ENCODE measurements around the gene ANO4.

ANO4 gene

DNA sequence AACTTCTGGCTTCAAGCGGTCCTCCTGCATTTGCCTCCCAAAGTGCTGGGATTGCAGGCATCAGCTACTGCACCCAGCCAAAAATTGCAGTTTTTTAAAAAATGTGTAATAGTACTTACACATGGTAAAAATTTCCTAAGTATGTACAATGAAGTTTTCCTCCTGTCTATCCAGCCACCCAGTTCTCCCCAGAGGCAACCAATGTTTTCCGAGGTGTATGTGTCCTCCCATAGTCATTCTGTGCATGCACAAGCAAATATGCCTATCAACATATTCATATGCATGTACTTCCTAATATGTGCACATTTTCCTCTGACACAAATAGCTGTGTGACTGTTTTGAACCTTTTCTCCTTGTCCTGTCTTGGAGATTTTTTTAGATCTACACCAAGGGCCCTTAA, 220.5 kb downstream of the ANO4 start:
- no peak for DNase-seq
- Histone ChIP-seq H3K9me3 (ENCODE audit: control insufficient read depth, low read length) (no peaks in the 10 kb centered on the region), H3K27me3 (replicated peaks; ENCODE audit: control insufficient read depth, insufficient read depth, low read length, poor library complexity, severe bottlenecking) (no peaks in the 10 kb centered on the region), H3K4me3 (ENCODE audit: insufficient read depth, low read depth, low read length, poor library complexity, severe bottlenecking) (no peak overlapping the region), H3K27ac (ENCODE audit: insufficient read depth, low read length, poor library complexity, severe bottlenecking) (no peak overlapping the region), H3K4me1 (ENCODE audit: control insufficient read depth, insufficient read depth, low read length, poor library complexity, severe bottlenecking) (no peaks in the 10 kb centered on the region), H3K36me3 (ENCODE audit: control insufficient read depth, insufficient read depth, low read length) (no peaks in the 10 kb centered on the region)

DNA sequence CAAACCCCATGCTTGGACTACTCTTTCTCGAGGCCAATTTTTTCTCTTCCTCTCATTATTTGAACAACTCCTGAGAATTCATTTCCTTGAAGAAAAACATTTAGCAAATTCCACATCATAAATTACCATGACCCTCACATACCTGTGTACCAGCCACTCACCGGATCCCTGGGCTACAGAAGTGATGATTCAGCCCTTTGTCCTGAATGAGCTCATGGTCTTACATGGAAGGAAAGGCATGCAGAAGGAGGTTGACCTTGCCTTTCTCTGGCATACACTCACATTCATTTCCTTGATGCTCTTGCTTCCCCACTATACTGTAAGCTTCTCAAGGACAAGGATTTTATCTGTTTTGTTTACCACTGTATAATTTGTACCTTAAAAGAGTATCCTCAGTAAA, 224.0 kb downstream of the ANO4 start:
- no peaks in the 10 kb centered on the region for H3K9me3 ChIP-seq (ENCODE audit: control insufficient read depth, low read length)
- DNase-seq = no peak
- H3K4me3 ChIP-seq (ENCODE audit: insufficient read depth, low read depth, low read length, poor library complexity, severe bottlenecking) = no peak overlapping the region
- no peak overlapping the region for H3K27ac ChIP-seq (ENCODE audit: insufficient read depth, low read length, poor library complexity, severe bottlenecking)
- H3K36me3 ChIP-seq (ENCODE audit: control insufficient read depth, insufficient read depth, low read length) = no peaks in the 10 kb centered on the region
- no peaks in the 10 kb centered on the region for H3K27me3 ChIP-seq (replicated peaks; ENCODE audit: control insufficient read depth, insufficient read depth, low read length, poor library complexity, severe bottlenecking)
- no peaks in the 10 kb centered on the region for H3K4me1 ChIP-seq (ENCODE audit: control insufficient read depth, insufficient read depth, low read length, poor library complexity, severe bottlenecking)

DNA sequence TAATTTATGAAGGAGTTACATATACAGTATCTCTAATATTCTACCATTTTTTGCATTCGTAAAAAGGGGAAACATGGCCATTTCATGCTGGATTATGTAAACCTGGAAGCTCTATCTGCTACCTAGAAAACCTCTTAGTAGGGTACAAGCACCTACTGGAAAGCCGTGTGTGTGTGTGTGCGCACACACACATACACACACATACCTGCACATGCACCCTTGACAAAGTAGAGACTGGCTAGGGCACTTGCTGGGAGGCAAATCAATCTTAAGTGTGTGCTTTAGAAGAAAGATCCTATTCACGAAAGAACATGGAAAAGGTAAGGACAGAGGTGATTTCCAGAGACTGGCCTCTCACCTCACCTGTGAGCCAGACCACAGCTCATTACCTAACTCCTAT, 224.6 kb downstream of the ANO4 start:
- DNase-seq = no peak
- Histone ChIP-seq H3K36me3 (ENCODE audit: control insufficient read depth, insufficient read depth, low read length) (no peaks in the 10 kb centered on the region), H3K4me1 (ENCODE audit: control insufficient read depth, insufficient read depth, low read length, poor library complexity, severe bottlenecking) (no peaks in the 10 kb centered on the region), H3K27me3 (replicated peaks; ENCODE audit: control insufficient read depth, insufficient read depth, low read length, poor library complexity, severe bottlenecking) (no peaks in the 10 kb centered on the region), H3K9me3 (ENCODE audit: control insufficient read depth, low read length) (no peaks in the 10 kb centered on the region), H3K27ac (ENCODE audit: insufficient read depth, low read length, poor library complexity, severe bottlenecking) (no peak overlapping the region), H3K4me3 (ENCODE audit: insufficient read depth, low read depth, low read length, poor library complexity, severe bottlenecking) (no peak overlapping the region)

DNA sequence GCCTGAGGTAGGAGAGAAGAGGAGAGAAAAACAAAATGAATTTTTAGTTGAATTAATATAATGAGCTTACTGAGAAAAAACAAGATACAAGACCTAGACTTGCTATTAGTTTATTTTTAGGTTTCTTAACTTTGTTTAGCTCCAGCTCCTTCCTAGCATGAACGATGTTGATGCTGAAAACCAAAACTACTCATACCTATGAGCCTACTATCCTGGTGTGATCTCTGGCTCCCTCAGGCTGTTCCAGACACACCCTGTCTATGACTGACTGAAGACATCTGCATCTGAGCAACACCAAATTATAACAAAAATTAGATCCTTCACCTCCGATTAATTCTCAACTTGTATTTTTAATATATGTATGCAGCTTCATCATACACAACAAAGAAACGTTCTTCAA, 225.1 kb downstream of the ANO4 start:
- Histone ChIP-seq H3K4me3 (ENCODE audit: insufficient read depth, low read depth, low read length, poor library complexity, severe bottlenecking) (no peak overlapping the region), H3K36me3 (ENCODE audit: control insufficient read depth, insufficient read depth, low read length) (no peaks in the 10 kb centered on the region), H3K4me1 (ENCODE audit: control insufficient read depth, insufficient read depth, low read length, poor library complexity, severe bottlenecking) (no peaks in the 10 kb centered on the region), H3K9me3 (ENCODE audit: control insufficient read depth, low read length) (no peaks in the 10 kb centered on the region), H3K27ac (ENCODE audit: insufficient read depth, low read length, poor library complexity, severe bottlenecking) (no peak overlapping the region), H3K27me3 (replicated peaks; ENCODE audit: control insufficient read depth, insufficient read depth, low read length, poor library complexity, severe bottlenecking) (no peaks in the 10 kb centered on the region)
- DNase-seq = no peak

DNA sequence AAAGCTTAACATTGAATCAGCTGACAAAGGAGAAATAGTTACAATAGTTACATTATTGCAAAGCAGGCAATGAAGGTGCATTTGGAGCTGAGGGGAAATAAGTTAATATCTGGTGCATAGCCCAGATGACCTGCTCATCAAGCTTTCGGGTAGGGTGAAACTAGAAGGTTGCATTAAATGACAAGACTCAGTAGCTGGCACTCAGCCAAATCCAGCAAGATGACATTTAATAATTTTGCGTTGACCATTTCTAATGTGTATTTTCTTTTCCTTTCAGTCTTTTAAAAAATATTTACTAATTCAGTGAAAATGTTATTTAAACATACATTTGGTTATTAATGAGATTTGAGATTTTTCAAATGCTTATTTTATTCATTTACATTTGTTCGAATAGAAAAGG, 226.9 kb downstream of the ANO4 start:
- Histone ChIP-seq H3K4me3 (ENCODE audit: insufficient read depth, low read depth, low read length, poor library complexity, severe bottlenecking) (no peak overlapping the region), H3K27me3 (replicated peaks; ENCODE audit: control insufficient read depth, insufficient read depth, low read length, poor library complexity, severe bottlenecking) (no peaks in the 10 kb centered on the region), H3K9me3 (ENCODE audit: control insufficient read depth, low read length) (no peaks in the 10 kb centered on the region), H3K4me1 (ENCODE audit: control insufficient read depth, insufficient read depth, low read length, poor library complexity, severe bottlenecking) (no peaks in the 10 kb centered on the region), H3K27ac (ENCODE audit: insufficient read depth, low read length, poor library complexity, severe bottlenecking) (no peak overlapping the region), H3K36me3 (ENCODE audit: control insufficient read depth, insufficient read depth, low read length) (no peaks in the 10 kb centered on the region)
- DNase-seq = no peak

DNA sequence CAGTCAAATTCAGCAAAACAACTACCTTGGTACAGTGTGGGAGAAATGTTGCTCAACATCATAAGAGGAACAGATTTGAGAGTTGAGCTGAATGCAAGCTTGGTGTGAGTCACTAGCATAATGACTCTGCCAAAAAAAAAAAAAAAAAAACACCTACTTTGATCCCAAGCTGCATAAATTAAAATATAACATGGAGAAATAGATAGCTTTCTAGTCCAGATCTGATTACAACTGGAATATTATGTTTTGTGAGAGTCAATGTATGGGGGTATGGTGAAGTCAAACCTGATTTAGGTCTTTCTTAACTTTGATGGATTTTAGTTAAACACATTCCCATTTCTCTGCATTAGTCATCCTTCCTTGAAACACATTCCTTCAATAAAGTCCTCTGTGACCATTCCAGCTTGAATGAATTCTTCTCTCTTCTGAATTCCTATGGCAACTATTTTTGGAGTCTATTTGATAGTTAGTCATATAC, 227.4 kb downstream of the ANO4 start:
- H3K9me3 ChIP-seq (ENCODE audit: control insufficient read depth, low read length) = no peaks in the 10 kb centered on the region
- no peak overlapping the region for H3K27ac ChIP-seq (ENCODE audit: insufficient read depth, low read length, poor library complexity, severe bottlenecking)
- no peak for DNase-seq

DNA sequence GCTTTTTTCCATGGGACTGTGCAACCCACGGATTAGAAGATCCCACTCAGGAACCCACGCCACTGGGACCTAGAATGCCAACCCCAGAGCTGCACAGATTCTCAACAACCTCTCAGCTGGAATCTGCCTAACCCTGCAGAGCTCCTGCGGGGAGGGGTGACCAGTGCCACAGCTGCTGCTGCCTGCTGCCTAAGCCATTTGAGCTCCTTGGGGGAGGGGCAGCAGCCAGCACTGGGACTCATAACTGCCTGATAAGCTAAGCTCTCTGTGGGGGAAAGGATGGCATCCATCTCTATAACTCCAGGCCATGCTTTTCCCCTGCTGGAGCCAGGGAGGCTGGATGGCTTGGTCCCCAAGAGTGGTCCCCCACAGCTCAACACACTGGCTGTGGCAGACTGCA, 232.6 kb downstream of the ANO4 start:
- H3K27ac ChIP-seq (ENCODE audit: insufficient read depth, low read length, poor library complexity, severe bottlenecking) = no peak overlapping the region
- no peaks in the 10 kb centered on the region for H3K4me1 ChIP-seq (ENCODE audit: control insufficient read depth, insufficient read depth, low read length, poor library complexity, severe bottlenecking)
- H3K27me3 ChIP-seq (replicated peaks; ENCODE audit: control insufficient read depth, insufficient read depth, low read length, poor library complexity, severe bottlenecking) = no peaks in the 10 kb centered on the region
- no peaks in the 10 kb centered on the region for H3K9me3 ChIP-seq (ENCODE audit: control insufficient read depth, low read length)
- no peaks in the 10 kb centered on the region for H3K36me3 ChIP-seq (ENCODE audit: control insufficient read depth, insufficient read depth, low read length)
- no peak overlapping the region for H3K4me3 ChIP-seq (ENCODE audit: insufficient read depth, low read depth, low read length, poor library complexity, severe bottlenecking)
- DNase-seq = no peak

More for the DNA sequence above, 227.4 kb downstream of the ANO4 start:
- H3K4me3 ChIP-seq (ENCODE audit: insufficient read depth, low read depth, low read length, poor library complexity, severe bottlenecking) = no peak overlapping the region
- H3K36me3 ChIP-seq (ENCODE audit: control insufficient read depth, insufficient read depth, low read length) = no peaks in the 10 kb centered on the region
- H3K4me1 ChIP-seq (ENCODE audit: control insufficient read depth, insufficient read depth, low read length, poor library complexity, severe bottlenecking) = no peaks in the 10 kb centered on the region
- H3K27me3 ChIP-seq (replicated peaks; ENCODE audit: control insufficient read depth, insufficient read depth, low read length, poor library complexity, severe bottlenecking) = no peaks in the 10 kb centered on the region

DNA sequence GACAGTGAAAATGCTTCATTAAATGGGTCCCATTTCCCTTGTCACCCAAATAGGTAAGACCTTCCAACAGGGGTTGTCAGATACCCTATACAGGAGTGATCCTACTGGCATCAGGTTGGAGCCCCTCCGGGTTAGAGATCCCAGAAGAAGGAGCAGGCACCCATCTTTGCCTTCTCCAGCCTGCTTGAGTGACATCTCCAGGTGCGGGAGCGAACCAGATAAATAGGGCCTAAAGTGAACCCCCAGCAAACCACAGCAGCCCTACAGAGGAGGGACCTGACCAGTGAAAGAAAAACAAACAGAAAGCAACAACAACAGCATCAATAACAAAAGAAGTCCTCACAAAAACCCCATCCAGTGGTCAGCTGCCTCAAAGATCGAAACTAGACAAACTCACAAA, 233.2 kb downstream of the ANO4 start:
- H3K4me1 ChIP-seq (ENCODE audit: control insufficient read depth, insufficient read depth, low read length, poor library complexity, severe bottlenecking) = no peaks in the 10 kb centered on the region
- H3K27me3 ChIP-seq (replicated peaks; ENCODE audit: control insufficient read depth, insufficient read depth, low read length, poor library complexity, severe bottlenecking) = no peaks in the 10 kb centered on the region
- H3K27ac ChIP-seq (ENCODE audit: insufficient read depth, low read length, poor library complexity, severe bottlenecking) = no peak overlapping the region
- no peak overlapping the region for H3K4me3 ChIP-seq (ENCODE audit: insufficient read depth, low read depth, low read length, poor library complexity, severe bottlenecking)
- DNase-seq = no peak
- no peaks in the 10 kb centered on the region for H3K36me3 ChIP-seq (ENCODE audit: control insufficient read depth, insufficient read depth, low read length)
- H3K9me3 ChIP-seq (ENCODE audit: control insufficient read depth, low read length) = no peaks in the 10 kb centered on the region

DNA sequence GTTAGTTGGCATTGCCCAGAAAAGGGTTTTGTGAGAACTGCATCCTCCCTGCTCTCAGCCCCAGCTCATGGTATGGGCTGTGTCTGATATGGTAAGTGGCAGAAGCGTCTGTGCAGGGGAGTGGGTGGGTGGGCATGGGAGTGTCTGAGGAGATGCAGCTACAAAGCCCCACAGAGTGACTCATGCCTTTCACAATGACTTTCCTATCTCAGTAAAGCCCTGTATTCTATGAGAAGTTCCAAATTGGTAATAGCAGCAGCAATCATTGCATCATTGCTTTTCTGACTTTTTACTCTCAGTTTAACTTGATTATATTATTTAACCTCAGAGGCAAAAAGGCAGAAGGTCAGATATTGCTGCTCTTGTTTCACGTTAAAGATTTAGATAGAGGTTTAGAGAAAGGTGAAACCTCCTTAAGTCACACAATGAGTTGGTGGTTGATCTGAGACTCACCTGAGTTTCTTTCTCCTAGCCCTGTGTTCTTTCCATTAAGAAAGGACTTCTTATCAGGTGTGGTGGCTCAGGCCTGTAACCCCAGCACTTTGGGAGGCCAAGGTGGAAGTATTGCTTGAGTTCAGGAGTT, 243.8 kb downstream of the ANO4 start:
- H3K36me3 ChIP-seq (ENCODE audit: control insufficient read depth, insufficient read depth, low read length) = no peaks in the 10 kb centered on the region
- no peaks in the 10 kb centered on the region for H3K27me3 ChIP-seq (replicated peaks; ENCODE audit: control insufficient read depth, insufficient read depth, low read length, poor library complexity, severe bottlenecking)
- DNase-seq = no peak
- no peak overlapping the region for H3K27ac ChIP-seq (ENCODE audit: insufficient read depth, low read length, poor library complexity, severe bottlenecking)
- H3K4me1 ChIP-seq (ENCODE audit: control insufficient read depth, insufficient read depth, low read length, poor library complexity, severe bottlenecking) = no peaks in the 10 kb centered on the region
- H3K4me3 ChIP-seq (ENCODE audit: insufficient read depth, low read depth, low read length, poor library complexity, severe bottlenecking) = no peak overlapping the region
- H3K9me3 ChIP-seq (ENCODE audit: control insufficient read depth, low read length) = no peaks in the 10 kb centered on the region

DNA sequence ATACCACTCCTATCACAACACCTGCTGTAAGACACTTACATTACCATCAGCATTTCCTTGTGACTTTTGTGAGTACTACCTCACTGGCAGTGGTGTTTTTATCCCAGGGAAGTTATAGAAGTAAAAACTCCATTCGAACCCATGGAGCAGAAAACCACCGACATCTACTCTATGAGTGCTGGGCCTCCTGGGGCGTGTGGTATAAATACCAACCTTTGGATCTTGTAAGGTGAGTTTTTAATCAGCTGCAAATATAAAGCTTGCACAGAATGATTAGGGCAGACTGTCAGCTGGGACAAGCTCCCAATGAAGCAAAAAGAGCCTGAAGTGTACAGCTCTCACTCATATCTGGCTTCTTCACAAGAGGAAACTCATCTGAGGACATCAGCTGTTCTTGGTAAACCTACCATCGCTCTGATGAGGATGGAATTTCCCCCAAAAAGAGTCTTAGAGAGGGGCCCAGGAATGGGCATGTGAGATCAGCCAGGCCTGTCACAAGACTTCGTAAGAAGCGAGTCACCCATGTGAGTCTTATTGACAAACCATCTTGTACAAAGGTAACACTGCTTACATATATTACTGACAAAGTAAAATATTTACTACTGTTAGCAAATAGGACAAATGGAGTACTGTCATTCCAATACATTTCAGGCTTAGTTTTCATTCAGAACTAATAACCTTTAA, 245.4 kb downstream of the ANO4 start:
- no peak overlapping the region for H3K4me3 ChIP-seq (ENCODE audit: insufficient read depth, low read depth, low read length, poor library complexity, severe bottlenecking)
- H3K27ac ChIP-seq (ENCODE audit: insufficient read depth, low read length, poor library complexity, severe bottlenecking) = no peak overlapping the region
- no peak for DNase-seq

More for the DNA sequence above, 245.4 kb downstream of the ANO4 start:
- no peaks in the 10 kb centered on the region for H3K4me1 ChIP-seq (ENCODE audit: control insufficient read depth, insufficient read depth, low read length, poor library complexity, severe bottlenecking)
- H3K36me3 ChIP-seq (ENCODE audit: control insufficient read depth, insufficient read depth, low read length) = no peaks in the 10 kb centered on the region
- H3K9me3 ChIP-seq (ENCODE audit: control insufficient read depth, low read length) = no peaks in the 10 kb centered on the region
- H3K27me3 ChIP-seq (replicated peaks; ENCODE audit: control insufficient read depth, insufficient read depth, low read length, poor library complexity, severe bottlenecking) = no peaks in the 10 kb centered on the region

Data from effector memory CD4-positive, alpha-beta T cell (primary cell).